GM12878 (cell line): ENCODE measurements around the gene MEIOSIN. TPM values are rescaled to one million over a fixed set of nuclear protein-coding genes. Genes with fewer than 3 reads are reported as not detected.

Experiments used
- ATAC-seq: fragments of 200-7000 bp; cut with Tn5 transposase; 3 replicates; pipeline ENCODE4 v1.9.1; 2020; ENCODE audit warnings: mild to moderate bottlenecking, moderate library complexity
- BruUV-seq: library from RNA; stranded (reverse); fragments of 400-500 nt; replicated peaks from 2 replicates; lab custom pipeline; 2021; lab: Mats Ljungman, UMichigan
- CTCF ChIA-PET: fragments of 300-600 bp; sonication (Branson Sonifier 250); formaldehyde crosslinking; extraction: SDS; loops from one replicate; lab custom pipeline; 2021; ENCODE audit warnings: inconsistent platforms; lab: Yijun Ruan, JAX
- POLR2A ChIA-PET: fragments of 350-600 bp; formaldehyde crosslinking; extraction: SDS; loops from one replicate; lab custom pipeline; 2021; ENCODE audit warnings: inconsistent platforms; lab: Charles Lee
- RAD21 ChIA-PET: fragments of 300-600 bp; sonication (Branson Sonifier 250); formaldehyde crosslinking; loops from one replicate; lab custom pipeline; 2023; ENCODE audit warnings: antibody characterized with exemption; ENCODE audit not compliant: unreplicated experiment; lab: Charles Lee
- SMC1A ChIA-PET: fragments of 300-600 bp; sonication (Branson Sonifier 250); formaldehyde crosslinking; loops from one replicate; lab custom pipeline; 2023; ENCODE audit not compliant: unreplicated experiment, uncharacterized antibody; lab: Charles Lee
- DNase-seq: peaks from one replicate; pipeline ENCODE4 v3.0.0-alpha.2; 2011; ENCODE audit warnings: low read depth, low spot score
- FAIRE-seq: peaks from 3 replicates; lab custom pipeline; 2011; peaks lifted over from hg19 to GRCh38; lab: Jason Lieb, UNC
- H2AFZ ChIP-seq: 2 replicates; pipeline ENCODE4 v1.6.0; 2011; ENCODE audit warnings: low read depth, low read length, control low read depth; ENCODE audit not compliant: control insufficient read depth
- H3K27ac ChIP-seq: 2 replicates; pipeline ENCODE4 v1.5.1; 2011; ENCODE audit warnings: control low read depth; ENCODE audit not compliant: control insufficient read depth, insufficient read depth
- H3K27me3 ChIP-seq, 2 experiments: replicated peaks in 1 of 2; 2 replicates each; pipeline versions ENCODE4 v1.6.0 to v1.6.1; 2011; ENCODE audit warnings: low read length in 1 of 2; ENCODE audit not compliant: control insufficient read depth in 2 of 2, insufficient read depth in 2 of 2
- H3K36me3 ChIP-seq, 2 experiments: 2 replicates each; pipeline ENCODE4 v1.5.1; 2011; ENCODE audit warnings: low read length in 1 of 2; ENCODE audit not compliant: control insufficient read depth in 2 of 2, insufficient read depth in 2 of 2
- H3K4me1 ChIP-seq: 2 replicates; pipeline ENCODE4 v1.6.1; 2011; ENCODE audit warnings: mild to moderate bottlenecking, low read length, moderate library complexity, mixed read lengths; ENCODE audit not compliant: control insufficient read depth, insufficient read depth
- H3K4me2 ChIP-seq: 2 replicates; pipeline ENCODE4 v1.6.0; 2011; ENCODE audit warnings: control low read depth; ENCODE audit not compliant: control insufficient read depth, insufficient read depth
- H3K4me3 ChIP-seq: fragments of 200-600 bp; sonication (generic); 2 replicates; pipeline ENCODE4 v1.5.1; 2016
- H3K79me2 ChIP-seq: 2 replicates; pipeline ENCODE4 v1.6.0; 2011; ENCODE audit warnings: low read length; ENCODE audit not compliant: control insufficient read depth, insufficient read depth
- H3K9ac ChIP-seq: 2 replicates; pipeline ENCODE4 v1.8.0; 2011; ENCODE audit warnings: low read length, control low read depth, mixed read lengths; ENCODE audit not compliant: control insufficient read depth, insufficient read depth
- H3K9me3 ChIP-seq: replicated peaks from 3 replicates; pipeline ENCODE4 v1.5.1; 2011; ENCODE audit warnings: mild to moderate bottlenecking, low read length; ENCODE audit not compliant: control insufficient read depth, insufficient read depth
- H4K20me1 ChIP-seq: 2 replicates; pipeline ENCODE4 v1.6.0; 2011; ENCODE audit not compliant: control insufficient read depth, insufficient read depth
- ATF7 ChIP-seq: fragments of 450-650 bp; IDR thresholded peaks from 2 replicates; pipeline ENCODE4 v1.6.1; 2016; ENCODE audit warnings: low read depth, mild to moderate bottlenecking
- BRCA1 ChIP-seq: IDR thresholded peaks from 2 replicates; pipeline ENCODE4 v1.6.1; 2011; ENCODE audit warnings: low read depth, low read length, improper control_type of control experiment
- KAT2A ChIP-seq: conservative IDR thresholded peaks from 2 replicates; pipeline ENCODE4 v1.6.1; 2011; ENCODE audit warnings: low read depth, low read length; ENCODE audit not compliant: control insufficient read depth
- MTA2 ChIP-seq: fragments of 450-650 bp; IDR thresholded peaks from 2 replicates; pipeline ENCODE4 v1.6.1; 2016; ENCODE audit warnings: low read depth, mild to moderate bottlenecking, moderate library complexity
- NFXL1 ChIP-seq: fragments of 450-650 bp; IDR thresholded peaks from 2 replicates; pipeline ENCODE4 v1.6.1; 2017; ENCODE audit warnings: antibody characterized with exemption, mild to moderate bottlenecking, borderline replicate concordance
- POLR2AphosphoS5 ChIP-seq: IDR thresholded peaks from 2 replicates; pipeline ENCODE4 v1.6.1; 2011; ENCODE audit warnings: mild to moderate bottlenecking, low read length, inconsistent platforms
- POU2F2 ChIP-seq: IDR thresholded peaks from 3 replicates; pipeline ENCODE4 v1.6.1; 2011; ENCODE audit warnings: low read depth, mild to moderate bottlenecking, low read length, borderline replicate concordance
- RAD51 ChIP-seq: fragments of 450-650 bp; IDR thresholded peaks from 2 replicates; pipeline ENCODE4 v1.6.1; 2016; ENCODE audit warnings: moderate library complexity, mild to moderate bottlenecking, inconsistent platforms
- RB1 ChIP-seq: fragments of 450-650 bp; formaldehyde crosslinking; IDR thresholded peaks from 2 replicates; pipeline ENCODE4 v1.6.1; 2017; ENCODE audit warnings: mild to moderate bottlenecking, borderline replicate concordance
- SIX5 ChIP-seq: IDR thresholded peaks from 2 replicates; pipeline ENCODE4 v1.6.1; 2011; ENCODE audit warnings: mild to moderate bottlenecking, low read depth, low read length, moderate library complexity; ENCODE audit not compliant: severe bottlenecking
- SKIL ChIP-seq: fragments of 450-650 bp; IDR thresholded peaks from 2 replicates; pipeline ENCODE4 v1.6.1; 2017; ENCODE audit warnings: mild to moderate bottlenecking, low read depth, inconsistent platforms; ENCODE audit not compliant: poor library complexity, severe bottlenecking
- SMAD5 ChIP-seq: IDR thresholded peaks from 2 replicates; pipeline ENCODE4 v1.6.1; 2016; ENCODE audit warnings: antibody characterized with exemption, low read depth
- SMARCA5 ChIP-seq: fragments of 450-650 bp; IDR thresholded peaks from 2 replicates; pipeline ENCODE4 v1.6.1; 2017; ENCODE audit warnings: mild to moderate bottlenecking
- SPI1 ChIP-seq: IDR thresholded peaks from 2 replicates; pipeline ENCODE4 v1.6.1; 2011; ENCODE audit warnings: low read depth, mild to moderate bottlenecking, low read length, moderate library complexity, borderline replicate concordance; ENCODE audit not compliant: insufficient read depth
- SREBF2 ChIP-seq: IDR thresholded peaks from 2 replicates; pipeline ENCODE4 v1.6.1; 2012; ENCODE audit warnings: mild to moderate bottlenecking, low read length
- WGBS: methylation state at CpG from one replicate; pipeline ENCODE4 v1.1.6; 2016; ENCODE audit warnings: low lambda C conversion rate; ENCODE audit not compliant: insufficient replicate concordance, insufficient coverage; ENCODE audit errors: missing lambda C conversion rate; 5-methylcytosine and 5-hydroxymethylcytosine counted together
- in situ Hi-C: fragments of 300-500 bp; cut with MboI; formaldehyde crosslinking; loops from 9 replicates; pipeline ENCODE4 v1.14.3; 2018; ENCODE audit warnings: mixed read lengths
- intact Hi-C: fragments of 100-400 bp; cut with micrococcal nuclease; formaldehyde crosslinking; loops from one replicate; pipeline ENCODE4 v1.14.2; 2022; ENCODE audit not compliant: unreplicated experiment
- polyA plus RNA-seq, 11 experiments: library from polyadenylated mRNA; depleted of rRNA in 4 of 11; unstranded in 6 of 11; stranded (reverse) in 5 of 11; fragments of >200 nt; fragmentation: Nextera tagmentation in 4 of 11; fragmentation: Illumina TruSeq in 1 of 11; extraction: Ambion mirVana in 4 of 11; extraction: Trizol in 1 of 11; gene quantifications; 1 replicate in 1 of 11; 2 replicates in 10 of 11; pipeline versions ENCODE4 v1.2.1 to v1.2.3, GENCODE V29; 2011 to 2016; ENCODE audit warnings: inconsistent platforms in 2 of 11, missing spikeins in 2 of 11, low read depth in 1 of 11
- total RNA-seq, 4 experiments: library from RNA; depleted of rRNA in 3 of 4; stranded (reverse); fragments of >200 nt in 3 of 4; fragmentation: Illumina TruSeq in 1 of 4; extraction: Trizol in 1 of 4; gene quantifications; 2 replicates each; pipeline versions ENCODE4 v1.2.1 to v1.2.3, GENCODE V29; 2013 to 2021
- TF ChIP-seq, protein P1 (sequence below): fragments of 450-650 bp; IDR thresholded peaks from 2 replicates; pipeline ENCODE4 v1.6.1; 2017; ENCODE audit warnings: mild to moderate bottlenecking
- TF ChIP-seq, protein P2 (sequence below): IDR thresholded peaks from 2 replicates; pipeline ENCODE4 v1.6.1; 2011; ENCODE audit warnings: low read depth, mild to moderate bottlenecking, low read length, moderate library complexity, borderline replicate concordance; ENCODE audit errors: extremely low read depth

MEIOSIN gene
- total and polyA plus RNA-seq, 10 of the 15 experiments (the other 5 are each of a cell fraction or from before 2014, with no cell fraction given), result 0.05 to 0.66 (median 0.14) TPM; not detected in 4

DNA sequence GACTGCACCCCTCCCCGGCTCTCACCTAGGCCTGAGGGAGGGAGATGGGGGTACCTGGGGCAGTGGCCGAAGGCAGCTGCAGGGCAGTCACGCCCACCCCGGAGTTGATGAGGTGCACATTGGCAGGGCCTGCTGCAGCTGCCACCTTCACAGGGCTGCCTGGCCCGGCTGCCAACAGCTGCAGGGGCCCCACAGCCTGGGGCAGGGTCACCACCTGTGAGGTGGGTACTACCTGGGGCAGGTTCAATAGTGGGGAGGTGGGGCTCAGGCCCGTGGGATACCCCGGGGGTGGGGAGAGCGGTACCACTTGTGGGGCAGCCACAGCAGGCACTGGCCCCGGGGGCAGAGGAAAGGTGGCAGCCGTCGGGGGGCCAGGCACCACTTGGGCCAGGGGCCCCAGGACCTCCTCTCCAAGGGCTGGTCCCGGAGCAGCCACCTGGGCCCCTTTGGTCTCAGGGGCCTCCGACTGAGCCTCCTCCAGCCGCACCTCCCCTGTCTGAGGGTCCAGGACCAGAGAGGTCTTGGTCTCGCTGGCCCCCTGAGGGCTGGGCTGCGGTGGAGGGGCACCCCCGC, 33.1 kb downstream of the MEIOSIN start:
- TF ChIP-seq RB1, result no peak
- no peak for TF ChIP-seq ATF7
- TF ChIP-seq MTA2, result no peak
- TF ChIP-seq, protein P1, sequence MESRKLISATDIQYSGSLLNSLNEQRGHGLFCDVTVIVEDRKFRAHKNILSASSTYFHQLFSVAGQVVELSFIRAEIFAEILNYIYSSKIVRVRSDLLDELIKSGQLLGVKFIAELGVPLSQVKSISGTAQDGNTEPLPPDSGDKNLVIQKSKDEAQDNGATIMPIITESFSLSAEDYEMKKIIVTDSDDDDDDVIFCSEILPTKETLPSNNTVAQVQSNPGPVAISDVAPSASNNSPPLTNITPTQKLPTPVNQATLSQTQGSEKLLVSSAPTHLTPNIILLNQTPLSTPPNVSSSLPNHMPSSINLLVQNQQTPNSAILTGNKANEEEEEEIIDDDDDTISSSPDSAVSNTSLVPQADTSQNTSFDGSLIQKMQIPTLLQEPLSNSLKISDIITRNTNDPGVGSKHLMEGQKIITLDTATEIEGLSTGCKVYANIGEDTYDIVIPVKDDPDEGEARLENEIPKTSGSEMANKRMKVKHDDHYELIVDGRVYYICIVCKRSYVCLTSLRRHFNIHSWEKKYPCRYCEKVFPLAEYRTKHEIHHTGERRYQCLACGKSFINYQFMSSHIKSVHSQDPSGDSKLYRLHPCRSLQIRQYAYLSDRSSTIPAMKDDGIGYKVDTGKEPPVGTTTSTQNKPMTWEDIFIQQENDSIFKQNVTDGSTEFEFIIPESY, result no peak
- no peak for TF ChIP-seq SMARCA5
- TF ChIP-seq SKIL, result no peak
- no peak for TF ChIP-seq KAT2A
- no peak for TF ChIP-seq POLR2AphosphoS5
- TF ChIP-seq, protein P2, sequence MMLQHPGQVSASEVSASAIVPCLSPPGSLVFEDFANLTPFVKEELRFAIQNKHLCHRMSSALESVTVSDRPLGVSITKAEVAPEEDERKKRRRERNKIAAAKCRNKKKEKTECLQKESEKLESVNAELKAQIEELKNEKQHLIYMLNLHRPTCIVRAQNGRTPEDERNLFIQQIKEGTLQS, result no peak
- TF ChIP-seq NFXL1, result no peak
- no peak for TF ChIP-seq POU2F2
- no peak for TF ChIP-seq SMAD5
- no peak for TF ChIP-seq SREBF2
- no peak for TF ChIP-seq SPI1
- TF ChIP-seq RAD51, result no peak
- no peak for TF ChIP-seq BRCA1
- no peak for TF ChIP-seq SIX5
- WGBS, result 84% methylated on average over 16 of the region's 17 CpGs
- Histone ChIP-seq H3K9ac (no peak overlapping the region), H3K79me2 (no peaks in the 10 kb centered on the region; the same call in 1 of the 2 replicates), H4K20me1 (no peaks in the 10 kb centered on the region), H3K4me3 (no peak overlapping the region), H3K27ac (no peak overlapping the region), H3K4me1 (peaks cover 4% of the 10 kb centered on the region), H3K27me3 (no peaks in the 10 kb centered on the region), H2AFZ (no peak overlapping the region), H3K36me3 (no peaks in the 10 kb centered on the region), H3K4me2 (no peak overlapping the region), H3K9me3 (no peaks in the 10 kb centered on the region)
- ChIA-PET POLR2A (no interaction called here), CTCF (no interaction called here), RAD21 (no interaction called here), SMC1A (no interaction called here)
- DNase-seq (no peak), ATAC-seq (no peak), FAIRE-seq (no peak)
- BruUV-seq, result no TSS peak
- intact Hi-C loops, result loop anchor here (5.0 kb wide), 2 partner anchors 34 to 74 kb away; partner anchors contain the start of genes FBXO46, MEIOSIN, QPCTL and SNRPD2
- in situ Hi-C loops, result no loop called here
